GM12875 (cell line): ENCODE measurements around the gene NKPD1.

ENCODE experiments used
- H3K4me3 ChIP-seq: one replicate; pipeline ENCODE4 v1.5.1; 2011; ENCODE audit warnings: low read depth, low read length, control low read depth
- TF ChIP-seq, protein P1 (sequence below): IDR thresholded peaks from 2 replicates; pipeline ENCODE4 v1.5.1; 2011; ENCODE audit warnings: low read depth, mild to moderate bottlenecking, control low read depth, inconsistent platforms, low read length, moderate library complexity, borderline replicate concordance; ENCODE audit not compliant: insufficient read depth

The NKPD1 gene

DNA sequence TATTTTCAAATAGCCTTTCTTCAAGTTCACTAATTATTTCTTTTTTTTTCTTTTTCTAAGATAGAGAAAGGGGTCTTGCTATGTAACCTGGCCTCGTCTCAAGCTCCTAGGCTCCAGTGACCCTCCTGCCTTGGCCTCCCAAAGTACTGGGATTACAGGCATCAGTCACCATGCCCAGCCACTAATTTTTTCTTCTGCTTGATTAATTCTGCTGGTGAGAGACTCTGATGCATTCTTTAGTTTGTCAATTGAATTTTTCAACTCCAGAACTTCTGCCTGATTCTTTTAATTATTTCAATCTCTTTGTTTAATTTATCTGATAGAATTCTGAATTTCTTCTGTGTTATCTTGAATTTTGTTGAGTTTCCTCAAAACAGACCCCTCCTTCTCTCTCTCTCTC is 29.2 kb upstream of the NKPD1 start:
- H3K4me3 ChIP-seq = no peak overlapping the region
- TF ChIP-seq, protein P1, sequence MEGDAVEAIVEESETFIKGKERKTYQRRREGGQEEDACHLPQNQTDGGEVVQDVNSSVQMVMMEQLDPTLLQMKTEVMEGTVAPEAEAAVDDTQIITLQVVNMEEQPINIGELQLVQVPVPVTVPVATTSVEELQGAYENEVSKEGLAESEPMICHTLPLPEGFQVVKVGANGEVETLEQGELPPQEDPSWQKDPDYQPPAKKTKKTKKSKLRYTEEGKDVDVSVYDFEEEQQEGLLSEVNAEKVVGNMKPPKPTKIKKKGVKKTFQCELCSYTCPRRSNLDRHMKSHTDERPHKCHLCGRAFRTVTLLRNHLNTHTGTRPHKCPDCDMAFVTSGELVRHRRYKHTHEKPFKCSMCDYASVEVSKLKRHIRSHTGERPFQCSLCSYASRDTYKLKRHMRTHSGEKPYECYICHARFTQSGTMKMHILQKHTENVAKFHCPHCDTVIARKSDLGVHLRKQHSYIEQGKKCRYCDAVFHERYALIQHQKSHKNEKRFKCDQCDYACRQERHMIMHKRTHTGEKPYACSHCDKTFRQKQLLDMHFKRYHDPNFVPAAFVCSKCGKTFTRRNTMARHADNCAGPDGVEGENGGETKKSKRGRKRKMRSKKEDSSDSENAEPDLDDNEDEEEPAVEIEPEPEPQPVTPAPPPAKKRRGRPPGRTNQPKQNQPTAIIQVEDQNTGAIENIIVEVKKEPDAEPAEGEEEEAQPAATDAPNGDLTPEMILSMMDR = no peak

DNA sequence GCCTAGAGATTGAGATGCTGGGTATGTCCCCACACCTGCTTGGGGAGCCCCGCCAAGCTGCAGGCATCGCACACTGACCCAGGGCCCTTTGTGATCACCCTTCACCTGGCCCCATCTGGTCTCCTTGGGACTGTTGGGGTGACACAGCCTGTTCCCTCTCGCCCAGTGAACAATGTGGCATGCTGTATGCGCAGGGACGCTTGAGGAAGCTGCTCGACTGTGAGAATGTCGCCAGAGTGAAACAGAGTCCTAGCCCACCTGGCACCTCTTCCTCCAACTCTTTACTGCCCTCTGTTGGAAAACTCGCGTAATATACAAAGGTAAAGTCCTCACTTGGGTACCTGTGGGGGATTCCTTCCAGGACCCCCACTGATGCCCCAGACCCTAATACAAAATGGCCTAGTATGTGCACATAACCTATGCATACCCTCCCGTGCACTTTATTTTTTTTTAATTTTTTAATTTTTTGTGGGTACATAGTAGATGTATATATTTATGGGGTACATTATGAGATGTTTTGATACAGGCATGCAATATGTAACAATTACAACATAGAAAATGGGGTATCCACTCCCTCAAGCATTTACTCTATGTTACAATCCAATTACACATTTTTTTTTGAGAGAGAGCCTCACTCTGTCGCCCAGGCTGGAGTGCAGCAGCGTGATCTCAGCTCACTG is 26.8 kb upstream of the NKPD1 start:
- TF ChIP-seq, protein P1 = peak; percentile 72
- H3K4me3 ChIP-seq = no peak overlapping the region

DNA sequence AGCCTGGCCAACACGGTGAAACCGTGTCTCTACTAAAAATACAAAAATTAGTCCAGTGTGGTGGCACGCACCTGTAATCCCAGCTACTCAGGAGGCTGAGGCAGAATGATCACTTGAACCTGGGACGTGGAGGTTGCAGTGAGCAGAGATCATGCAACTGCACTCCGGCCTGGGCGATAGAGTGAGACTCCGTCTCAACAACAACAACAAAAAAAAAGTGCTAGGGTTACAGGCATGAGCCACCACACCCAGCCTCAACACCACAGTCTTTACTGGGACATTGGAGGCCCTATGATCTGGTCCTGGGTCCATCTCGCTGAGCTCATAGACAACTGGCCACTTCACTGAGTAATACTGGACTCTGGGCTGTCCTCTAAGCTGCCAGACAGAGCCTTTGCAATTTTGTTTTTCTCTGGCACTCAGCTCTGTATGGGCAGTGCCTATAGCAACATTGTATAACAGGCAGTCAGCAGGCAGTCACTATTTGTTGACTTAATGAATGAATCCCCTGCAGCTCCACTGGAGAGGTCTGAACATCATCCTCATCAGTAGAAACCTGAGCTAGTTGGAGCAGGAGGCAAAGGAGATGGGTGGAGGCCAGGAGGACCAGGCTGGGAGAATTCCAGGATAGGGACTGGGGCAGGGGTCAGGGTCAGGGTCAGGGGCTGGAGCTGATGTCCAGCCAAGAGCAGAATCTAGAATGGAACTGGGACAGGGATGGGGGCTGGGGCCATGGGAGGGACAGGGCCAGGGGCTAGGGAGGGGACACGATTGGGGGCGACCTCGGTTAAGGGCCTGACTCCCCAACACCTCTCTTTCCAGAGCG is 25.9 kb upstream of the NKPD1 start:
- TF ChIP-seq, protein P1 = no peak
- H3K4me3 ChIP-seq = no peak overlapping the region

DNA sequence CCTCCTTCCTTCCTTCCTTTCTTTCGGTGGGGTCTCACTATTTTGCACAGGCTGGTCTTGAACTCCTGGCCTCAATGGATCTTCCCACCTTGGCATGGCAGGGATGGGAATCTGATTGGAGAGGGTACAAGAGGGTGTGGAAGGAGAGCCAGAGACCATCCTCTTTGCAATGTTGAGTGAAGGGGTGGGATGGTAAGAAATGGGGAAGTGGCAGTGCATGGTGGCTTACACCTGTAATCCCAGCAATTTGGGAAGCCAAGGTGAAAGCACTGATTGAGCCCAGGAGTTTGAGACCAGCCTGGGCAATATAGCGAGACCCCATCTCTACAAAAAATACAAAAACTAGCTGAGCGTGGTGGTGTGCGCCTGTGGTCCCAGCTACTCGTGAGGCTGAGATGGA is 23.3 kb upstream of the NKPD1 start:
- TF ChIP-seq, protein P1 = no peak
- no peak overlapping the region for H3K4me3 ChIP-seq

DNA sequence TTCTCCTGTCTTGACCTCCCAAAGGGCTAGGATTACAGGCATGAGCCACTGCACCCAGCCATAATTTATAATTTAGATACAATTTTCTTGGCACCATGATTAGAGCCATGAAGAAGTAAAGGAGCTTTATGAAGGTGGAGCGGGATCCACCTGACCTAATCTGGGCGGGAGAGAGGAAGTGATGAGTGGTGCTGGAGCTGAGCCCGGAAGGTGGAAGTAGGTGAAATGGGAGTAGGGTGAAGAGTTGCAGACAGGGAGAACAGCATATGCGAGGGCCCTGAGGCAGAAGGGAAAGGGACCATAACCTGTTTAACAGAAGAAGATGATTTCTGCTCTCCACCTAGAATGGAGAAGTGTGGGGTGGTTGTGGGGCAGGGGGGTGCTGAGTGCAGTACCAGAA is 22.0 kb upstream of the NKPD1 start:
- H3K4me3 ChIP-seq = no peak overlapping the region

DNA sequence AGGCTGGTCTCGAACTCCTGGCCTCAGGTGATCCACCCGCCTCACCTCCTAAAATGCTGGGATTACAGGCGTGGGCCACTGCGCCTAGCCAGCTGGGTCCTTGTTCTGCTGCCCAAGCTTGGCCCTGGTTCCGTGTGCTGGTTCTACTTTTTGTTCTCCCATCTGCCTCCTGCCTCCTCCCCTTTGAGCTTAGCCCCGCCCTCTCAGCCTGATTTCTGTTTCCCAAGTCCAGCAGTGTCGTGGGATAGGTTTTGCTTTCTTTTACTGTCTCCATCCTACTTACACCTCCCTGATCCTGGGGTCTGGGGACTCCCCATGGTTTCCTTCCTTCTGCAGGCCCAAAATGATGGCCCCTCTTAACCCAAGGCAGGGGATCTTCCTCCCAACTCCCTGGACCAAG is 20.2 kb upstream of the NKPD1 start:
- TF ChIP-seq, protein P1 = no peak
- no peak overlapping the region for H3K4me3 ChIP-seq

More for the DNA sequence above, 22.0 kb upstream of the NKPD1 start:
- TF ChIP-seq, protein P1 = no peak

DNA sequence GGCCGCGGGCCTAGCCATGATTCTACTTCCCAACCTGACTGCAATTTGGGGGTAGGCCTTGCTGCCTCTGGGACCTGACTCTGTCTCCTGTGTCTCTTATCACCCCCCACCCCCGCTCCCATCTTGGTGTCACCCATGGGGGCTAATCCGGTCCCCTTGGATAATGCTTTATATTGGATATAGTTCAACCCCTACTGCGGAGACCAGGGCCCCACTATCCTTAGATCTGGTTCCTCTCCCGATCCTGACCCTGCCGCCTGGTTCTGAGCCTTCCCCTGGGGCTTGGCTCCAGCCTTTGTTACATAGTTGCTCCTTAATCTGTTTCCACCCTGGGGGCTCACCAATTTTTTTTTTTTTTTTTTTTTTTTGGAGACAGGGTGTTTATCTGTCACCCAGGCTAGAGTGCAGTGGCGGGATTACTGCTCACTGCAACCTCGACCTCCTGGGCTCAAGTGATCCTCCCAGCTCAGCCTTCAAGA is 19.1 kb upstream of the NKPD1 start:
- TF ChIP-seq, protein P1 = no peak
- H3K4me3 ChIP-seq = peak overlapping the region; percentile 90
